Cerebellar nuclear complex (tissue), 1 donor: Measurements from ENCODE around the gene CACNA1F.
A peak's percentile ranks its signal among the peaks of the same experiment; 100 is the strongest.

Experiments
- DNase-seq, 2 experiments: peaks; one replicate each; lab custom pipeline; 2025; lab: John Stamatoyannopoulos, UW

The CACNA1F gene

GRCh38 chrX:49233176-49233575, at the start of gene CACNA1F:
CACNA1F (minus strand) TSS chrX:49233340; CDS start chrX:49233309, 31 bp downstream.
- DNase-seq, result no peak

- DNase-seq, result peak in 1 of 2 experiments; percentile 2
These were observed 49.5 kb upstream of the CACNA1F start for GRCh38 chrX:49282647-49283011.

GRCh38 chrX:49278081-49278480, 44.9 kb upstream of the CACNA1F start:
- no peak for DNase-seq

- no peak for DNase-seq
These were observed 44.3 kb upstream of the CACNA1F start for GRCh38 chrX:49277535-49277830.

GRCh38 chrX:49276671-49277534, 43.8 kb upstream of the CACNA1F start:
- peak in 1 of 2 experiments; percentile 8 for DNase-seq

GRCh38 chrX:49276207-49276606, 43.1 kb upstream of the CACNA1F start:
- DNase-seq, result no peak

GRCh38 chrX:49273181-49273727, 40.1 kb upstream of the CACNA1F start:
- no peak for DNase-seq

- no peak for DNase-seq
These were observed 39.3 kb upstream of the CACNA1F start for GRCh38 chrX:49272421-49272820.

GRCh38 chrX:49271341-49271740, 38.2 kb upstream of the CACNA1F start:
- DNase-seq, result no peak

GRCh38 chrX:49270249-49270921, 37.2 kb upstream of the CACNA1F start:
- DNase-seq, result no peak

- DNase-seq, result no peak
These were observed 36.7 kb upstream of the CACNA1F start, which contains the start of gene PPP1R3F for GRCh38 chrX:49269767-49270248. PPP1R3F (plus strand) TSS chrX:49269793; CDS start chrX:49269870, 77 bp downstream.

GRCh38 chrX:49269010-49269766, 36.0 kb upstream of the CACNA1F start:
- peak; percentile 75 to 85 for DNase-seq

- no peak for DNase-seq
These were observed 35.5 kb upstream of the CACNA1F start for GRCh38 chrX:49268702-49269009.

GRCh38 chrX:49266523-49267445, 33.6 kb upstream of the CACNA1F start:
- DNase-seq, result no peak

- no peak for DNase-seq
These were observed 31.3 kb upstream of the CACNA1F start, which contains the start of gene FOXP3 for GRCh38 chrX:49264460-49264859. FOXP3 (minus strand) TSS chrX:49264710; CDS start chrX:49258505, 6,205 bp downstream.

- no peak for DNase-seq
These were observed 30.5 kb upstream of the CACNA1F start for GRCh38 chrX:49263631-49264030.

- DNase-seq, result no peak
These were observed 29.5 kb upstream of the CACNA1F start for GRCh38 chrX:49262603-49263002.

- DNase-seq, result no peak
These were observed 27.3 kb upstream of the CACNA1F start for GRCh38 chrX:49260221-49260985.

- no peak for DNase-seq
These were observed 25.6 kb upstream of the CACNA1F start for GRCh38 chrX:49258749-49259124.
